HepG2 (cell line): ENCODE measurements around the gene VEGFB. TPM values are rescaled to one million over a fixed set of nuclear protein-coding genes. Genes with fewer than 3 reads are reported as not detected.

Source experiments
- CREB1 ChIP-seq, 2 experiments: fragments of 450-650 bp in 1 of 2; IDR thresholded peaks; 2 replicates each; pipeline ENCODE4 v1.6.1; 2016 to 2017; ENCODE audit warnings: control low read depth in 1 of 2, mild to moderate bottlenecking in 1 of 2, missing compliant biosample characterization in 1 of 2, missing genetic modification characterization in 1 of 2
- HBP1 ChIP-seq: IDR thresholded peaks from 2 replicates; pipeline ENCODE4 v1.6.1; 2016; ENCODE audit warnings: low read depth, control low read depth
- HMGXB3 ChIP-seq: sonication (generic); formaldehyde crosslinking; IDR thresholded peaks from 2 replicates; pipeline ENCODE4 v1.4.0; 2020; ENCODE audit warnings: missing genetic modification reagents, borderline replicate concordance
- HNRNPLL ChIP-seq: fragments of 200-400 bp; formaldehyde crosslinking; IDR thresholded peaks from 2 replicates; pipeline ENCODE4 v1.6.1; 2017; ENCODE audit warnings: mild to moderate bottlenecking, low read depth, low read length; ENCODE audit not compliant: poor library complexity, severe bottlenecking
- MAFG ChIP-seq: sonication (generic); formaldehyde crosslinking; IDR thresholded peaks from 2 replicates; pipeline ENCODE4 v1.5.1; 2020; ENCODE audit warnings: mild to moderate bottlenecking, missing genetic modification reagents
- STAT6 ChIP-seq: sonication (generic); formaldehyde crosslinking; IDR thresholded peaks from 2 replicates; pipeline ENCODE4 v1.4.0; 2020; ENCODE audit warnings: missing genetic modification reagents, mild to moderate bottlenecking, borderline replicate concordance
- TAF15 ChIP-seq: fragments of 200-400 bp; formaldehyde crosslinking; IDR thresholded peaks from one replicate; pipeline ENCODE4 v1.6.1; 2018; ENCODE audit warnings: mild to moderate bottlenecking, low read depth, low read length; ENCODE audit not compliant: poor library complexity, severe bottlenecking
- TBP ChIP-seq: sonication (generic); formaldehyde crosslinking; IDR thresholded peaks from 2 replicates; pipeline ENCODE4 v1.5.0; 2020; ENCODE audit warnings: missing genetic modification reagents
- ZNF280D ChIP-seq: sonication (generic); formaldehyde crosslinking; IDR thresholded peaks from 2 replicates; pipeline ENCODE4 v1.5.1; 2020; ENCODE audit warnings: mild to moderate bottlenecking, missing genetic modification reagents
- ZNF550 ChIP-seq: sonication (generic); formaldehyde crosslinking; IDR thresholded peaks from 2 replicates; pipeline ENCODE4 v1.4.0; 2020; ENCODE audit warnings: mild to moderate bottlenecking, missing genetic modification reagents, borderline replicate concordance
- ZNF720 ChIP-seq: sonication (generic); formaldehyde crosslinking; IDR thresholded peaks from 2 replicates; pipeline ENCODE4 v1.4.0; 2020; ENCODE audit warnings: missing genetic modification reagents
- ZNF75D ChIP-seq: sonication (generic); formaldehyde crosslinking; IDR thresholded peaks from 2 replicates; pipeline ENCODE4 v1.8.1; 2023; ENCODE audit warnings: missing genetic modification reagents, mild to moderate bottlenecking, borderline replicate concordance
- ZNF891 ChIP-seq: sonication (generic); formaldehyde crosslinking; IDR thresholded peaks from 2 replicates; pipeline ENCODE4 v1.5.0; 2020; ENCODE audit warnings: mild to moderate bottlenecking, missing genetic modification reagents
- ZSCAN5A ChIP-seq: sonication (generic); formaldehyde crosslinking; IDR thresholded peaks from 2 replicates; pipeline ENCODE4 v1.8.0; 2022; ENCODE audit warnings: mild to moderate bottlenecking, missing genetic modification reagents, borderline replicate concordance
- polyA plus RNA-seq, 8 experiments: library from polyadenylated mRNA; depleted of rRNA in 3 of 8; stranded (reverse) in 7 of 8; unstranded in 1 of 8; fragments of >200 nt; fragmentation: Illumina TruSeq in 4 of 8; extraction: Trizol in 4 of 8; gene quantifications; 2 replicates each; pipeline versions ENCODE4 v1.2.1 to v1.2.3, GENCODE V29; 2011 to 2016; ENCODE audit warnings: low read depth in 4 of 8, missing spikeins in 1 of 8, mixed read lengths in 1 of 8; ENCODE audit not compliant: insufficient read depth in 1 of 8
- total RNA-seq, 5 experiments: library from RNA; depleted of rRNA; stranded (reverse); fragments of >200 nt; fragmentation: Illumina TruSeq; extraction: Trizol; gene quantifications; 2 replicates each; pipeline ENCODE4 v1.2.3, GENCODE V29; 2016; ENCODE audit warnings: low read depth in 1 of 5

VEGFB gene
- total and polyA plus RNA-seq, 2 of the 13 experiments (the other 11 are each of a cell fraction or from before 2014, with no cell fraction given), result 9.0 to 11.3 TPM

- no peak for TF ChIP-seq ZNF280D
- peak; percentile 52; the same call in 1 of the 2 replicates for TF ChIP-seq HBP1 (CRISPR knock-in tag)
- TF ChIP-seq HMGXB3, result no peak
- no peak for TF ChIP-seq ZNF891 (CRISPR knock-in tag)
- no peak for TF ChIP-seq MAFG (CRISPR knock-in tag)
- TF ChIP-seq ZNF720 (CRISPR knock-in tag), result no peak
- peak; percentile 0 for TF ChIP-seq HNRNPLL
- no peak for TF ChIP-seq ZSCAN5A (CRISPR knock-in tag)
- TF ChIP-seq CREB1 (IDR thresholded peaks at IDR 0.05), result no peak
- no peak for TF ChIP-seq CREB1 (CRISPR knock-in tag; IDR thresholded peaks at IDR 0.05)
- TF ChIP-seq STAT6 (CRISPR knock-in tag), result no peak
- TF ChIP-seq ZNF75D (CRISPR knock-in tag), result no peak
- no peak for TF ChIP-seq ZNF550 (CRISPR knock-in tag)
- no peak for TF ChIP-seq TAF15
- TF ChIP-seq TBP (CRISPR knock-in tag), result no peak
Measured at GRCh38 chr11:64245797-64246620, 11.6 kb downstream of the VEGFB start (continued).
